Heart left ventricle (tissue), 16 donors: ENCODE results near the gene TDRD9. TPM values are rescaled to one million over a fixed set of nuclear protein-coding genes. Genes with fewer than 3 reads are reported as not detected.

ENCODE experiments used
- ATAC-seq, 4 donors: fragments of 200-7000 bp; cut with Tn5 transposase; one replicate each; pipeline ENCODE4 v1.9.1; 2020 to 2022; ENCODE audit warnings: moderate library complexity in 4 of 4, mild to moderate bottlenecking in 3 of 4, moderate number of reproducible peaks in 1 of 4
- DNase-seq, 5 donors: peaks; one replicate each; pipeline ENCODE4 v3.0.0-alpha.2; 2020
- H3K27ac ChIP-seq, 12 donors: fragments of 200-600 bp; sonication (generic) in 4 of 12; one replicate each; pipeline versions ENCODE4 v1.5.0 to v1.8.0; 2016 to 2022; ENCODE audit warnings: mild to moderate bottlenecking in 2 of 12
- H3K27me3 ChIP-seq, 9 donors: fragments of 200-600 bp; sonication (generic) in 2 of 9; one replicate each; pipeline versions ENCODE4 v1.5.1 to v1.8.0; 2016 to 2022; ENCODE audit warnings: mild to moderate bottlenecking in 3 of 9
- H3K36me3 ChIP-seq, 9 donors: fragments of 200-600 bp; sonication (generic) in 2 of 9; one replicate each; pipeline versions ENCODE4 v1.5.0 to v1.8.0; 2018 to 2022; ENCODE audit warnings: mild to moderate bottlenecking in 2 of 9
- H3K4me1 ChIP-seq, 12 donors: fragments of 200-600 bp; sonication (generic) in 4 of 12; one replicate each; pipeline versions ENCODE4 v1.5.0 to v1.8.0; 2016 to 2022; ENCODE audit warnings: mild to moderate bottlenecking in 3 of 12
- H3K4me3 ChIP-seq, 12 donors: fragments of 200-600 bp; sonication (generic) in 4 of 12; one replicate each; pipeline versions ENCODE4 v1.5.0 to v1.8.0; 2017 to 2022; ENCODE audit warnings: mild to moderate bottlenecking in 9 of 12, moderate library complexity in 4 of 12
- H3K9me3 ChIP-seq, 12 donors: fragments of 200-600 bp; sonication (generic) in 4 of 12; one replicate each; pipeline versions ENCODE4 v1.5.0 to v1.8.0; 2016 to 2022; ENCODE audit warnings: mild to moderate bottlenecking in 1 of 12
- CTCF ChIP-seq, 12 donors: fragments of 200-600 bp; sonication (generic) in 4 of 12; IDR thresholded peaks; one replicate each; pipeline versions ENCODE4 v1.5.0 to v1.8.0; 2018 to 2022; ENCODE audit warnings: antibody characterized with exemption in 12 of 12, mild to moderate bottlenecking in 5 of 12
- POLR2A ChIP-seq, 2 donors: fragments of 450-650 bp; IDR thresholded peaks; one replicate each; pipeline ENCODE4 v1.6.1; 2017; ENCODE audit warnings: antibody characterized with exemption in 2 of 2, mild to moderate bottlenecking in 2 of 2, moderate library complexity in 2 of 2
- WGBS, 4 donors: extraction: QIAGEN DNeasy Blood & Tissue Kit in 2 of 4; methylation state at CpG; one replicate each; pipeline versions ENCODE4 v1.1.5 to v1.1.7; 2013 to 2018; 5-methylcytosine and 5-hydroxymethylcytosine counted together
- intact Hi-C, 10 donors: fragments of 100-400 bp; cut with DNase I; formaldehyde crosslinking; loops; one replicate each; pipeline versions ENCODE4 v1.11.1 to v1.14.2; 2022
- polyA plus RNA-seq, 2 donors: library from polyadenylated mRNA; stranded (reverse); fragments of 200-250 nt; gene quantifications; one replicate each; pipeline ENCODE4 v1.2.3, GENCODE V29; 2013
- total RNA-seq, 9 donors: library from RNA; depleted of rRNA in 2 of 9; stranded (reverse); fragments of >200 nt in 2 of 9; fragmentation: NEBNext Ultra II Directional in 3 of 9; extraction: Animal tissue kit (Norgen Biotek cat#: 25700) in 3 of 9; gene quantifications; one replicate each; pipeline versions ENCODE4 v1.1.0 to v1.2.4, GENCODE V29; 2016 to 2023
- donor health status: ischemic (EF 13 %, LVEDD 7.1; RV severe dilation, severe dysfunction).
- donor health status: healthy with polysubstance abuse.
- donor health status: DM: no; HTN: yes; CAD: no.
- donor health status: DM: no; HTN: no; CAD: no.
- donor health status: ischemic (EF 25% LVEDD 6.9; RV normal size, moderate dysfunction).
- donor health status: ischemic (EF 25% LVEDD 5.7; RV mildly dilated, moderate dysfunction).
- donor health status: healthy.
- donor health status: DM: yes; HTN: yes; CAD: no.
- donor health status: ischemic (EF 35%, LVEDD 5.7; RV mildly dilated, moderate dysfunction).
- donor health status: nonischemic (EF 11% LVEDD 7.7; RV severe dilation, severe dysfunction).
- donor health status: DM: yes; HTN: yes; CAD: no.
- donor health status: PGD.
- donor health status: ischemic (EF 29% LVEDD 5.4; RV normal size, mild dysfunction).
- donor health status: nonischemic (EF 23%, LVEDD 6.1; RV moderate dilation, normal function).

The TDRD9 gene
- total and polyA plus RNA-seq, 11 donors: 1.1 to 9.6 (median 2.1) TPM

DNA sequence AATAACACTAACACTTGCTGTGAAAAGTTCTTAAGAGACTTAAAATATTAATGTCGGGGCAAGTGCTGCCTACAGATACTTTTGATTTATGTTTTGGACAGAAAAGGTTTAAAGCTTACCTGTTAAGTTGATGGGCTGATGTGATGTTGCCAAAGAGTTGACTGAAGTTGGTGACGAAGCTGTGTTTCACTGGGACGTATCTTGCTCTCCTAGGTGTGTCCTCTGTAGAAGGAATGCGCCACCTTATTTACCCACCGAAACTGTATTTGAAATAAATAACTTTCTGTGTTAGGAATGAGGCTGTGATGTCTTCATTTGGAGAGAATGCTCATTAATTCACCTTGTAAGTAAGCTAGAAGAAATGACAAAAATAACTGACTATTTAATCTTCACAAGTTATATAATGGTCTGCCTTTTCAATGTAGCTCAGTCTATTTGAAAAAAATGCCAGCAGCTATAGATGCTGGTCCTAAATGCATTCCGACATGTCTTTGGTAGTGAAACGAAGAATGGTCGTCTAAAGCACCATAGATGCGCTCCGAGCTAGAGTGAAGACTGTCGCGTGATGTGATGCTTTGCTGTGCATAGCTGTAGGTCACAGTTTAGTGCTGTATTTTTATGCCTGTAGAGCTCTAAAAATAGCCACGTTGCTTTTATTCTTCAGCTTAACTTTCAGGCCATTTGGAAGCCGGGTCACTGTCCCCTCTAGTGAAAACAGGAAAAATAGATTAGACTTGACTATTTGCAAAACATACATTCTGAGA, 13.9 kb downstream of the TDRD9 start, which contains the start of gene RD3L:
TSS of gene RD3L (minus strand) at position 557 of the 764 bp plus-strand sequence. CDS start 834 bp downstream, outside the sequence.
- H3K36me3 ChIP-seq: peaks cover 0 to 9% (median 0%) of the 10 kb centered on the region in 9 donors
- DNase-seq (peak in 1 of 5 donors; percentile 34), ATAC-seq (peak; percentile 89 to 93 (median 92))
- intact Hi-C loops: no loop called here
- H3K27ac ChIP-seq: peak within 1 kb of the TSS in 11 of 12 donors; percentile 11 to 83 (median 72)
- 40 to 50% (median 48%) methylated on average over 14 of the region's 14 CpGs for WGBS, 4 donors
- H3K9me3 ChIP-seq: peaks cover 0 to 10% (median 0%) of the 10 kb centered on the region in 12 donors
- H3K4me1 ChIP-seq: peaks cover 0 to 21% (median 0%) of the 10 kb centered on the region in 12 donors
- TF ChIP-seq POLR2A (IDR thresholded peaks at IDR 0.05) (no peak), CTCF (IDR thresholded peaks at IDR 0.05) (no peak)
- peak within 1 kb of the TSS; percentile 19 to 61 (median 40) for H3K4me3 ChIP-seq
- H3K27me3 ChIP-seq: peaks cover 0 to 11% (median 0%) of the 10 kb centered on the region in 9 donors

GRCh38 chr14:103943673-103944072, 15.4 kb downstream of the TDRD9 start:
- 68 to 73% (median 70%) methylated on average over 5 of the region's 5 CpGs for WGBS, 4 donors

GRCh38 chr14:103946975-103947374, 18.7 kb downstream of the TDRD9 start:
- WGBS, 4 donors: 87 to 92% (median 91%) methylated on average over 2 of the region's 2 CpGs
- no peak for TF ChIP-seq CTCF (IDR thresholded peaks at IDR 0.05)
- no peak for TF ChIP-seq POLR2A (IDR thresholded peaks at IDR 0.05)
- intact Hi-C loops: no loop called here

More at GRCh38 chr14:103943673-103944072, 15.4 kb downstream of the TDRD9 start:
- Histone ChIP-seq H3K27ac (peak overlapping the region in 2 of 12 donors; percentile 25 to 28), H3K9me3 (peaks cover 0 to 12% (median 0%) of the 10 kb centered on the region in 12 donors), H3K36me3 (peaks cover 0 to 5% (median 0%) of the 10 kb centered on the region in 9 donors), H3K27me3 (peaks cover 0 to 15% (median 0%) of the 10 kb centered on the region in 9 donors), H3K4me3 (no peak overlapping the region), H3K4me1 (peaks cover 0 to 21% (median 0%) of the 10 kb centered on the region in 12 donors)
- intact Hi-C loops: no loop called here
- DNase-seq (no peak), ATAC-seq (no peak)
- TF ChIP-seq POLR2A (IDR thresholded peaks at IDR 0.05): no peak
- no peak for TF ChIP-seq CTCF (IDR thresholded peaks at IDR 0.05)

DNA sequence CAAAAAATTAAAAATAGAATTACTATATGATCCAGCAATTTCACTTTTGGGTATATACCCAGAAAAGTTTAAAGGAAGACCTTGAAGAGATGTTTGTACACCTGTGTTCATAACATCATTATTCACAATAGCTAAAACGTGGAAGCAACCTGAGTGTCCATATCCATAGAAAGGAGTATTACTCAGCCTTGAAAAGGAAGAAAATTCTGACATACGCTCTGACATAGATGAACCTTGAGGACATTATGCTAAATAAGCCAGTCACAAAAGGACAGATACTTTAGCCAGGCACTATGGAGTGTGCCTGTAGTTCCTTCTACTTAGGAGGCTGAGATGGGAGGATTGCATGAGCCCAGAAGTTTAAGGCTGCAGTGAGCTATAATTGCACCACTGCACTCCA, 20.2 kb downstream of the TDRD9 start:
- H3K27ac ChIP-seq: no peak overlapping the region
- peaks cover 0 to 4% (median 0%) of the 10 kb centered on the region in 9 donors for H3K27me3 ChIP-seq
- peaks cover 0 to 12% (median 0%) of the 10 kb centered on the region in 12 donors for H3K9me3 ChIP-seq
- no peak overlapping the region for H3K4me3 ChIP-seq
- DNase-seq (no peak), ATAC-seq (no peak)
- 69 to 81% (median 79%) methylated on average over 2 of the region's 2 CpGs for WGBS, 4 donors
- intact Hi-C loops: no loop called here
- no peaks in the 10 kb centered on the region for H3K36me3 ChIP-seq
- TF ChIP-seq POLR2A (IDR thresholded peaks at IDR 0.05) (no peak), CTCF (IDR thresholded peaks at IDR 0.05) (no peak)
- peaks cover 0 to 11% (median 0%) of the 10 kb centered on the region in 12 donors for H3K4me1 ChIP-seq

More at GRCh38 chr14:103946975-103947374, 18.7 kb downstream of the TDRD9 start:
- Histone ChIP-seq H3K4me1 (peaks cover 0 to 15% (median 0%) of the 10 kb centered on the region in 12 donors), H3K4me3 (no peak overlapping the region), H3K9me3 (peaks cover 0 to 12% (median 0%) of the 10 kb centered on the region in 12 donors), H3K27me3 (peaks cover 0 to 5% (median 0%) of the 10 kb centered on the region in 9 donors), H3K36me3 (no peaks in the 10 kb centered on the region), H3K27ac (no peak overlapping the region)
- no peak for DNase-seq
- ATAC-seq: no peak
